Parathyroid adenoma (tissue), 2 donors: ENCODE results near the gene FCER1G.

ENCODE experiments used
- H2AFZ ChIP-seq: fragments of 300-600 bp; sonication (generic); one replicate; pipeline ENCODE4 v1.7.0; 2017; ENCODE audit warnings: antibody characterized with exemption, mild to moderate bottlenecking
- H3K27ac ChIP-seq: fragments of 300-600 bp; sonication (generic); one replicate; pipeline ENCODE4 v1.7.0; 2017
- H3K27me3 ChIP-seq: fragments of 300-600 bp; sonication (generic); one replicate; pipeline ENCODE4 v1.7.0; 2017; ENCODE audit warnings: low read length; ENCODE audit not compliant: control insufficient read depth, insufficient read depth
- H3K36me3 ChIP-seq: fragments of 300-600 bp; sonication (generic); one replicate; pipeline ENCODE4 v1.7.0; 2017; ENCODE audit warnings: low read length; ENCODE audit not compliant: control insufficient read depth, insufficient read depth
- H3K4me1 ChIP-seq: fragments of 300-600 bp; sonication (generic); one replicate; pipeline ENCODE4 v1.7.0; 2017; ENCODE audit warnings: control low read depth
- H3K4me2 ChIP-seq: fragments of 300-600 bp; sonication (generic); one replicate; pipeline ENCODE4 v1.7.0; 2017; ENCODE audit warnings: low read length
- H3K4me3 ChIP-seq: fragments of 300-600 bp; sonication (generic); one replicate; pipeline ENCODE4 v1.7.0; 2017; ENCODE audit warnings: low read depth, low read length
- H3K79me2 ChIP-seq: fragments of 300-600 bp; sonication (generic); one replicate; pipeline ENCODE4 v1.7.0; 2017; ENCODE audit warnings: control low read depth
- H3K9ac ChIP-seq: fragments of 300-600 bp; sonication (generic); one replicate; pipeline ENCODE4 v1.7.0; 2017; ENCODE audit warnings: mild to moderate bottlenecking
- H3K9me3 ChIP-seq: fragments of 300-600 bp; sonication (generic); one replicate; pipeline ENCODE4 v1.7.0; 2017; ENCODE audit warnings: low read length; ENCODE audit not compliant: control insufficient read depth
- TF ChIP-seq, protein P1 (sequence below): fragments of 300-600 bp; sonication (generic); IDR thresholded peaks from one replicate; pipeline ENCODE4 v1.7.0; 2017; ENCODE audit warnings: antibody characterized with exemption, mild to moderate bottlenecking
- donor health status: primary hyperparathyroidism.

The FCER1G gene

DNA sequence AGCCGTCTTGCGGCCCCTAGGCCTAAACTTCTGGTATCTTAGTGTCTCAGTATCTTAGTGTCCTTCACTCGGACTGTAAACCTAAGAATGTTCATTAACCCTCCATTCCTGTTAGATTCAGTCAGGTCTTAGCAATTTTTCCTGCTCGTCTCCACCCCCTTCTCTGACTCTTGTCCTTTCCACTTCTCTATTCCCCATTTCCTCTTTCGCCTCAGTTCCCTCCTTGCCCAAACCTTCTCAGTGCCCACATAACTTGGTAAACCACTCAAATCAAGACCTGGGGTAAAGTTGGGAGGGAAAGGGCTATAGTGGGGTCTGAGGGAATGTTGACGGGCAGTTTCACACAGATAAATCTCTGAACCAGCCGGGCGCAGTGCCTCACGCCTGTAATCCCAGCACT, 726 bp upstream of the FCER1G start:
- Histone ChIP-seq H3K36me3 (no peaks in the 10 kb centered on the region), H3K4me3 (no peak overlapping the region), H2AFZ (no peak overlapping the region), H3K79me2 (no peaks in the 10 kb centered on the region), H3K27me3 (no peaks in the 10 kb centered on the region), H3K9me3 (no peaks in the 10 kb centered on the region), H3K9ac (no peak overlapping the region), H3K27ac (no peak overlapping the region), H3K4me1 (no peaks in the 10 kb centered on the region), H3K4me2 (no peak overlapping the region)
- TF ChIP-seq, protein P1, sequence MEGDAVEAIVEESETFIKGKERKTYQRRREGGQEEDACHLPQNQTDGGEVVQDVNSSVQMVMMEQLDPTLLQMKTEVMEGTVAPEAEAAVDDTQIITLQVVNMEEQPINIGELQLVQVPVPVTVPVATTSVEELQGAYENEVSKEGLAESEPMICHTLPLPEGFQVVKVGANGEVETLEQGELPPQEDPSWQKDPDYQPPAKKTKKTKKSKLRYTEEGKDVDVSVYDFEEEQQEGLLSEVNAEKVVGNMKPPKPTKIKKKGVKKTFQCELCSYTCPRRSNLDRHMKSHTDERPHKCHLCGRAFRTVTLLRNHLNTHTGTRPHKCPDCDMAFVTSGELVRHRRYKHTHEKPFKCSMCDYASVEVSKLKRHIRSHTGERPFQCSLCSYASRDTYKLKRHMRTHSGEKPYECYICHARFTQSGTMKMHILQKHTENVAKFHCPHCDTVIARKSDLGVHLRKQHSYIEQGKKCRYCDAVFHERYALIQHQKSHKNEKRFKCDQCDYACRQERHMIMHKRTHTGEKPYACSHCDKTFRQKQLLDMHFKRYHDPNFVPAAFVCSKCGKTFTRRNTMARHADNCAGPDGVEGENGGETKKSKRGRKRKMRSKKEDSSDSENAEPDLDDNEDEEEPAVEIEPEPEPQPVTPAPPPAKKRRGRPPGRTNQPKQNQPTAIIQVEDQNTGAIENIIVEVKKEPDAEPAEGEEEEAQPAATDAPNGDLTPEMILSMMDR: no peak

DNA sequence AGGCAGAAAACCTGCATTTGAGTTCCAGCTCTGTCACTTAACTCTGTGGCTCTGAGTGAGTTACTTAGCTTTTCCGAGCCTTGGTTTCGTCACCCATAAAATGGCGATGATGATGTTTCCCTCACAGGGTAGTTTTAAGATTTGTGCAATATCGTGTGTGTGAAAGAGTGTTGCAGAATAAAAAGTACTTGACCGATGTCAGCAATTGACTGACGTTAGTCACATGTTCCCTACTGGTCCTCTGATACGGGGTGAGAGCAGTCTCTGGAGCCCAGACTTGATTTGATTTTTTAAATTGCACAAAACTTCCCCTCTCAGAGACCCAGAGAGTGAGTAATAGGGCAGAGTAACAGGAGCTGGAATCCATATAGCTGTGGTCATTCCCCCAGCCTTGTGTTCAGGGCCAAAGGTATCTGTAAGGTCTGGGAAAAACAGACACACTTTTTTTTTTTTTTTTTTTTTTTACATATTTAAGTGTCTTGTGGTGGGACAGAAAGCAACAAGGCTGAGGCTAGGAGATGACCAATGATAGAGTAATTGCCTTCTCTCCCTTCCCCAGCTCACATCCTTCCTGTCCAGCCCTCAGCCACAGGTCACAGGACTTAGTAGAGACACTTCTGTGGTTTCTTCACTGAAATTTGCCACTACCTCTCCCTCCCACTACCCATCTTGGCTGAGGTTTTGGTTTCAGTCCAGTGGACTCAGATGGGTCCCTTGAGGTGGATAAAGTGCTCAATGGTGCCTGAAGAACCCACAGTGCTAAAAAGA, 2.0 kb downstream of the FCER1G start:
- TF ChIP-seq, protein P1: no peak
- H3K36me3 ChIP-seq: no peaks in the 10 kb centered on the region
- no peak overlapping the region for H3K9ac ChIP-seq
- no peaks in the 10 kb centered on the region for H3K79me2 ChIP-seq
- no peak overlapping the region for H2AFZ ChIP-seq
- H3K9me3 ChIP-seq: no peaks in the 10 kb centered on the region
- no peaks in the 10 kb centered on the region for H3K27me3 ChIP-seq
- peaks cover 4% of the 10 kb centered on the region for H3K4me1 ChIP-seq
- no peak overlapping the region for H3K4me2 ChIP-seq
- H3K27ac ChIP-seq: peak overlapping the region; percentile 33
- H3K4me3 ChIP-seq: no peak overlapping the region

DNA sequence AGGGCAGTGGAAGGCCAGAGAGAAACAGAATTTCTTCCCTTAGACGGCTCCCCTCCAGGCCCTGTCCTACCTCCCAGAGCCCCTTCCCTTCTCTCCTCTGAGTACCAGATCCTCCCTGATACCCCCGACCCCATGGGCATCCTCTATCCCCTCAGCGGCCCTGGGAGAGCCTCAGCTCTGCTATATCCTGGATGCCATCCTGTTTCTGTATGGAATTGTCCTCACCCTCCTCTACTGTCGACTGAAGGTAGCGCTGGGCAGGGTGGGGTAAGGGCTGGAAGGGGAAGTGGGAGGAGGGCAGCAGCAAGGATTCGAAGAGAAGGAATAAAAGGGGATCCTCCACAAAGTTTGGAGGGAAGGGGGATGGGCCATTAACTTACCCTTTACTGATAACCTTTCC, 2.7 kb downstream of the FCER1G start:
- H3K9ac ChIP-seq: no peak overlapping the region
- no peaks in the 10 kb centered on the region for H3K36me3 ChIP-seq
- H3K27ac ChIP-seq: no peak overlapping the region
- peaks cover 4% of the 10 kb centered on the region for H3K4me1 ChIP-seq
- H2AFZ ChIP-seq: no peak overlapping the region
- H3K4me2 ChIP-seq: no peak overlapping the region
- H3K27me3 ChIP-seq: no peaks in the 10 kb centered on the region
- H3K4me3 ChIP-seq: no peak overlapping the region
- H3K79me2 ChIP-seq: no peaks in the 10 kb centered on the region
- TF ChIP-seq, protein P1: no peak
- H3K9me3 ChIP-seq: no peaks in the 10 kb centered on the region

DNA sequence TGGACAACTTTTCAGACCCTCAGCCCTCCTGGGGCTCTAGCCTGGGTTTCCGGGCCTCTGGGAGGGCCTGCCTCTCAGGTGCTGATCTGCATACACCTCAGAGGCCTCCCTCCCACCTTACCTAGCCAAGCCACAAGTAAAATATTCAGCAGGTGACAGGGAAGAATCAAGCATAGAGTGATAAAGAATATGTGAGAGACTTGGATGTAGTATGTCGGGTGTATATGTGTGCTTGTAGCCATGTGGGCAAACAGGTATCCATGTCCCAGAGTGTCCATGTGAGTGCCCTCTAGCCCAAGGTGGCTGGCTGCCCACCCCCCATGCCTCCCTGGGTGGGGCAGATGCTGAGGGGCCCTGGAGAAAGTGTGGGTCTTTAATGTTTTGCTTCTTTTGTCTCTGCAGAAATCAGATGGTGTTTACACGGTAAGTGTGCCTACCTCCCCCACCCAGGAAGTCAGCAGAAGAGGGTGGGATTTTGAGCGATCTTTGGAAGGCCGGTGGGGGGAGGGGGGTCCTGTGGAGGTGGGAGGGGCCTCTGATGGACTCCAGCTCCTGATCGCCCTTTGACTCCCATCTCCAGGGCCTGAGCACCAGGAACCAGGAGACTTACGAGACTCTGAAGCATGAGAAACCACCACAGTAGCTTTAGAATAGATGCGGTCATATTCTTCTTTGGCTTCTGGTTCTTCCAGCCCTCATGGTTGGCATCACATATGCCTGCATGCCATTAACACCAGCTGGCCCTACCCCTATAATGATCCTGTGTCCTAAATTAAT, 3.4 kb downstream of the FCER1G start:
- H3K27ac ChIP-seq: no peak overlapping the region
- H3K36me3 ChIP-seq: no peaks in the 10 kb centered on the region
- H2AFZ ChIP-seq: no peak overlapping the region
- H3K79me2 ChIP-seq: no peaks in the 10 kb centered on the region
- H3K9me3 ChIP-seq: no peaks in the 10 kb centered on the region
- H3K4me2 ChIP-seq: no peak overlapping the region
- H3K9ac ChIP-seq: no peak overlapping the region
- H3K4me3 ChIP-seq: no peak overlapping the region
- TF ChIP-seq, protein P1: no peak
- H3K4me1 ChIP-seq: peaks cover 4% of the 10 kb centered on the region
- H3K27me3 ChIP-seq: no peaks in the 10 kb centered on the region
